Measurements from ENCODE around the gene PDE4B.

The PDE4B gene

GRCh38 chr1:65818966-65819365 lies 26.3 kb downstream of the PDE4B start:
- Histone ChIP-seq H3K4me1 (ENCODE audit: low read depth, poor library complexity, severe bottlenecking) (peaks cover 3% of the 10 kb centered on the region), H3K27ac (no peak overlapping the region), H4K20me1 (ENCODE audit: insufficient read depth) (no peaks in the 10 kb centered on the region), H3K36me3 (ENCODE audit: insufficient read depth) (no peaks in the 10 kb centered on the region), H3K79me2 (ENCODE audit: insufficient read depth, low read depth) (no peaks in the 10 kb centered on the region), H3K4me2 (no peak overlapping the region), H3K9ac (no peak overlapping the region), H2AFZ (ENCODE audit: low read depth) (no peak overlapping the region), H3K27me3 (ENCODE audit: insufficient read depth, low read depth) (no peaks in the 10 kb centered on the region), H3K4me3 (IDR thresholded peaks at IDR 0.05; ENCODE audit: insufficient read depth, low read depth, low read length) (no peak overlapping the region)
- no peak for TF ChIP-seq CTCF (conservative IDR thresholded peaks at IDR 0.05; ENCODE audit: low read depth, low read length)

GRCh38 chr1:65820983-65821382 lies 28.3 kb downstream of the PDE4B start:
- Histone ChIP-seq H3K4me1 (ENCODE audit: low read depth, poor library complexity, severe bottlenecking) (no peaks in the 10 kb centered on the region), H3K79me2 (ENCODE audit: insufficient read depth, low read depth) (no peaks in the 10 kb centered on the region), H3K27me3 (ENCODE audit: insufficient read depth, low read depth) (no peaks in the 10 kb centered on the region), H3K4me2 (no peak overlapping the region), H3K27ac (no peak overlapping the region), H2AFZ (ENCODE audit: low read depth) (no peak overlapping the region), H4K20me1 (ENCODE audit: insufficient read depth) (no peaks in the 10 kb centered on the region), H3K36me3 (ENCODE audit: insufficient read depth) (no peaks in the 10 kb centered on the region), H3K4me3 (IDR thresholded peaks at IDR 0.05; ENCODE audit: insufficient read depth, low read depth, low read length) (no peak overlapping the region), H3K9ac (no peak overlapping the region)
- TF ChIP-seq CTCF (conservative IDR thresholded peaks at IDR 0.05; ENCODE audit: low read depth, low read length) = no peak

GRCh38 chr1:65821386-65821785 lies 28.7 kb downstream of the PDE4B start:
- no peaks in the 10 kb centered on the region for H3K79me2 ChIP-seq (ENCODE audit: insufficient read depth, low read depth)
- H2AFZ ChIP-seq (ENCODE audit: low read depth) = no peak overlapping the region
- H3K36me3 ChIP-seq (ENCODE audit: insufficient read depth) = no peaks in the 10 kb centered on the region
- no peak for TF ChIP-seq CTCF (conservative IDR thresholded peaks at IDR 0.05; ENCODE audit: low read depth, low read length)
- H3K4me2 ChIP-seq = no peak overlapping the region
- H3K9ac ChIP-seq = no peak overlapping the region
- no peaks in the 10 kb centered on the region for H3K27me3 ChIP-seq (ENCODE audit: insufficient read depth, low read depth)
- H3K4me3 ChIP-seq (IDR thresholded peaks at IDR 0.05; ENCODE audit: insufficient read depth, low read depth, low read length) = no peak overlapping the region
- no peaks in the 10 kb centered on the region for H4K20me1 ChIP-seq (ENCODE audit: insufficient read depth)
- H3K4me1 ChIP-seq (ENCODE audit: low read depth, poor library complexity, severe bottlenecking) = no peaks in the 10 kb centered on the region
- no peak overlapping the region for H3K27ac ChIP-seq

- no peaks in the 10 kb centered on the region for H4K20me1 ChIP-seq (ENCODE audit: insufficient read depth)
- H3K27me3 ChIP-seq (ENCODE audit: insufficient read depth, low read depth) = no peaks in the 10 kb centered on the region
- H3K4me3 ChIP-seq (IDR thresholded peaks at IDR 0.05; ENCODE audit: insufficient read depth, low read depth, low read length) = no peak overlapping the region
- no peaks in the 10 kb centered on the region for H3K4me1 ChIP-seq (ENCODE audit: low read depth, poor library complexity, severe bottlenecking)
- H3K27ac ChIP-seq = no peak overlapping the region
- H3K9ac ChIP-seq = no peak overlapping the region
- H3K4me2 ChIP-seq = no peak overlapping the region
- no peaks in the 10 kb centered on the region for H3K36me3 ChIP-seq (ENCODE audit: insufficient read depth)
- no peak overlapping the region for H2AFZ ChIP-seq (ENCODE audit: low read depth)
- no peaks in the 10 kb centered on the region for H3K79me2 ChIP-seq (ENCODE audit: insufficient read depth, low read depth)
- no peak for TF ChIP-seq CTCF (conservative IDR thresholded peaks at IDR 0.05; ENCODE audit: low read depth, low read length)
Measured at GRCh38 chr1:65824103-65824502, 31.4 kb downstream of the PDE4B start.

GRCh38 chr1:65825741-65826140 lies 33.0 kb downstream of the PDE4B start:
- Histone ChIP-seq H3K27me3 (ENCODE audit: insufficient read depth, low read depth) (no peaks in the 10 kb centered on the region), H3K9ac (no peak overlapping the region), H2AFZ (ENCODE audit: low read depth) (no peak overlapping the region), H3K36me3 (ENCODE audit: insufficient read depth) (no peaks in the 10 kb centered on the region), H4K20me1 (ENCODE audit: insufficient read depth) (no peaks in the 10 kb centered on the region), H3K4me1 (ENCODE audit: low read depth, poor library complexity, severe bottlenecking) (peaks cover 15% of the 10 kb centered on the region), H3K27ac (no peak overlapping the region), H3K4me2 (no peak overlapping the region), H3K79me2 (ENCODE audit: insufficient read depth, low read depth) (no peaks in the 10 kb centered on the region), H3K4me3 (IDR thresholded peaks at IDR 0.05; ENCODE audit: insufficient read depth, low read depth, low read length) (no peak overlapping the region)
- no peak for TF ChIP-seq CTCF (conservative IDR thresholded peaks at IDR 0.05; ENCODE audit: low read depth, low read length)

Data from KMS-11 (cell line).